GM23338 (cell line): Measurements from ENCODE around the gene ALKBH4.
"Not testable (repeated sequence)": the region's sequence is repeated elsewhere in the genome, so short reads cannot be mapped to it uniquely, and the experiment has no call there.

Source experiments
- ZNF331 ChIP-seq: fragments of 250-450 bp; sonication (Bioruptor Pico); IDR thresholded peaks from 2 replicates; pipeline ENCODE4 v1.5.0; 2020; ENCODE audit warnings: low read depth, mild to moderate bottlenecking, moderate library complexity
- TF ChIP-seq, protein P1 (sequence below): IDR thresholded peaks from one replicate; pipeline ENCODE4 v1.6.1; 2018; ENCODE audit warnings: antibody characterized with exemption; ENCODE audit not compliant: unreplicated experiment
- TF ChIP-seq, protein P2 (sequence below), 2 experiments: fragments of 200-600 bp in 1 of 2; sonication (generic) in 1 of 2; conservative IDR thresholded peaks; 2 replicates each; pipeline versions ENCODE4 v1.5.1 to v1.6.1; 2016 to 2017; ENCODE audit warnings: antibody characterized with exemption in 2 of 2, low read depth in 2 of 2, mild to moderate bottlenecking in 2 of 2, moderate library complexity in 1 of 2

DNA sequence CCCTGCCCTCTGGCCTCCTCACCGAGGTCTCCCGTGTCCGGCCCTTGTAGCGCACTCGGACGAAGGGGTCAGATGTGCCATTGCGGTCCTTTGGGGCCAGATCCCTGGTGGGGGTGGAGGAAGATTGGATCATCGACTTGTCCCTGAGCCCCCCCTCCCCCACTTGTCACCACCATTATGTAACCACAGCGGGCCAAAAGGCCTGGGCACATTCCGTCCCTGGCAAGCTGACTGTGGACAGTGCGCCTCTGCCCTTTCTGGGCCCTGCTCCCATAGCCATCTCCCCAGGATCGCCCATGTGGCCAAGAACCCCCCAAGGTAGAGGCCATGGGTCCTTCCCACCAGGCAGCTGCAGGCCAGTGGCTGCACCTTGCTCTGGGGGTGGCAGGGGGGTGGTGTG, 38.5 kb upstream of the ALKBH4 start:
- TF ChIP-seq, protein P1, sequence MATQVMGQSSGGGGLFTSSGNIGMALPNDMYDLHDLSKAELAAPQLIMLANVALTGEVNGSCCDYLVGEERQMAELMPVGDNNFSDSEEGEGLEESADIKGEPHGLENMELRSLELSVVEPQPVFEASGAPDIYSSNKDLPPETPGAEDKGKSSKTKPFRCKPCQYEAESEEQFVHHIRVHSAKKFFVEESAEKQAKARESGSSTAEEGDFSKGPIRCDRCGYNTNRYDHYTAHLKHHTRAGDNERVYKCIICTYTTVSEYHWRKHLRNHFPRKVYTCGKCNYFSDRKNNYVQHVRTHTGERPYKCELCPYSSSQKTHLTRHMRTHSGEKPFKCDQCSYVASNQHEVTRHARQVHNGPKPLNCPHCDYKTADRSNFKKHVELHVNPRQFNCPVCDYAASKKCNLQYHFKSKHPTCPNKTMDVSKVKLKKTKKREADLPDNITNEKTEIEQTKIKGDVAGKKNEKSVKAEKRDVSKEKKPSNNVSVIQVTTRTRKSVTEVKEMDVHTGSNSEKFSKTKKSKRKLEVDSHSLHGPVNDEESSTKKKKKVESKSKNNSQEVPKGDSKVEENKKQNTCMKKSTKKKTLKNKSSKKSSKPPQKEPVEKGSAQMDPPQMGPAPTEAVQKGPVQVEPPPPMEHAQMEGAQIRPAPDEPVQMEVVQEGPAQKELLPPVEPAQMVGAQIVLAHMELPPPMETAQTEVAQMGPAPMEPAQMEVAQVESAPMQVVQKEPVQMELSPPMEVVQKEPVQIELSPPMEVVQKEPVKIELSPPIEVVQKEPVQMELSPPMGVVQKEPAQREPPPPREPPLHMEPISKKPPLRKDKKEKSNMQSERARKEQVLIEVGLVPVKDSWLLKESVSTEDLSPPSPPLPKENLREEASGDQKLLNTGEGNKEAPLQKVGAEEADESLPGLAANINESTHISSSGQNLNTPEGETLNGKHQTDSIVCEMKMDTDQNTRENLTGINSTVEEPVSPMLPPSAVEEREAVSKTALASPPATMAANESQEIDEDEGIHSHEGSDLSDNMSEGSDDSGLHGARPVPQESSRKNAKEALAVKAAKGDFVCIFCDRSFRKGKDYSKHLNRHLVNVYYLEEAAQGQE: not testable (repeated sequence)
- TF ChIP-seq, protein P2, sequence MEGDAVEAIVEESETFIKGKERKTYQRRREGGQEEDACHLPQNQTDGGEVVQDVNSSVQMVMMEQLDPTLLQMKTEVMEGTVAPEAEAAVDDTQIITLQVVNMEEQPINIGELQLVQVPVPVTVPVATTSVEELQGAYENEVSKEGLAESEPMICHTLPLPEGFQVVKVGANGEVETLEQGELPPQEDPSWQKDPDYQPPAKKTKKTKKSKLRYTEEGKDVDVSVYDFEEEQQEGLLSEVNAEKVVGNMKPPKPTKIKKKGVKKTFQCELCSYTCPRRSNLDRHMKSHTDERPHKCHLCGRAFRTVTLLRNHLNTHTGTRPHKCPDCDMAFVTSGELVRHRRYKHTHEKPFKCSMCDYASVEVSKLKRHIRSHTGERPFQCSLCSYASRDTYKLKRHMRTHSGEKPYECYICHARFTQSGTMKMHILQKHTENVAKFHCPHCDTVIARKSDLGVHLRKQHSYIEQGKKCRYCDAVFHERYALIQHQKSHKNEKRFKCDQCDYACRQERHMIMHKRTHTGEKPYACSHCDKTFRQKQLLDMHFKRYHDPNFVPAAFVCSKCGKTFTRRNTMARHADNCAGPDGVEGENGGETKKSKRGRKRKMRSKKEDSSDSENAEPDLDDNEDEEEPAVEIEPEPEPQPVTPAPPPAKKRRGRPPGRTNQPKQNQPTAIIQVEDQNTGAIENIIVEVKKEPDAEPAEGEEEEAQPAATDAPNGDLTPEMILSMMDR (conservative IDR thresholded peaks at IDR 0.05; ENCODE audit: low read depth in 2 of 2): not testable (repeated sequence)
- not testable (repeated sequence) for TF ChIP-seq ZNF331 (CRISPR knock-in tag)
